Choroid plexus epithelial cell (primary cell): ENCODE results near the gene CRYBG2.

ENCODE experiments used
- DNase-seq: peaks from one replicate; pipeline ENCODE4 v3.0.0-alpha.2; 2010; ENCODE audit warnings: low read depth
- H3K4me3 ChIP-seq: 2 replicates; pipeline ENCODE4 v1.5.1; 2011; ENCODE audit warnings: low read depth, mild to moderate bottlenecking, control low read depth, low read length, moderate library complexity
- CTCF ChIP-seq: conservative IDR thresholded peaks from 2 replicates; pipeline ENCODE4 v1.5.1; 2011; ENCODE audit warnings: low read depth, mild to moderate bottlenecking, control low read depth, inconsistent platforms, low read length, moderate library complexity

The CRYBG2 gene

DNA sequence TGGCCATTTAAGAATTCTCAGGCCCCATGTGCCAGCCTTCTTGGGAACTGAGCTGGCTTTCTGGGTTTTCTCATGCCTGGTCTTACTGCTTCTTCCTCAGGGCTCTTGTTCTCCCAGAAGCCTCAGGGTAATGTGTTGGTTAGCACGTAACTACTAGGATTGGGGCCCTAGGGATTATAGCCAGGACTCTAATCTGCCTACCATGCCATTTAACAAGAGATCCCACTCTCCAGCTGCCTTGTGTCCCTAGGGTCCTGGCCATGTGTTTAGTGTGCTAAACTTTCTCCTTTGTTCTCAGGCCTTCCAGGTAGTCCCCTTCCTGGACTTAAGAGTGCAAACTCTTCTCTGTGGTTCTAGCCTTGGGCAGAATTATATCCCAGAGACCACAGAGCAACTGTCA is 76.2 kb downstream of the CRYBG2 start:
- H3K4me3 ChIP-seq, result no peak overlapping the region
- DNase-seq, result no peak
- TF ChIP-seq CTCF, result no peak

GRCh38 chr1:26277261-26277661 is 76.7 kb downstream of the CRYBG2 start:
- no peak overlapping the region for H3K4me3 ChIP-seq
- no peak for DNase-seq
- TF ChIP-seq CTCF, result no peak

GRCh38 chr1:26276432-26276838 is 77.5 kb downstream of the CRYBG2 start:
- no peak for DNase-seq
- no peak overlapping the region for H3K4me3 ChIP-seq
- TF ChIP-seq CTCF, result no peak

DNA sequence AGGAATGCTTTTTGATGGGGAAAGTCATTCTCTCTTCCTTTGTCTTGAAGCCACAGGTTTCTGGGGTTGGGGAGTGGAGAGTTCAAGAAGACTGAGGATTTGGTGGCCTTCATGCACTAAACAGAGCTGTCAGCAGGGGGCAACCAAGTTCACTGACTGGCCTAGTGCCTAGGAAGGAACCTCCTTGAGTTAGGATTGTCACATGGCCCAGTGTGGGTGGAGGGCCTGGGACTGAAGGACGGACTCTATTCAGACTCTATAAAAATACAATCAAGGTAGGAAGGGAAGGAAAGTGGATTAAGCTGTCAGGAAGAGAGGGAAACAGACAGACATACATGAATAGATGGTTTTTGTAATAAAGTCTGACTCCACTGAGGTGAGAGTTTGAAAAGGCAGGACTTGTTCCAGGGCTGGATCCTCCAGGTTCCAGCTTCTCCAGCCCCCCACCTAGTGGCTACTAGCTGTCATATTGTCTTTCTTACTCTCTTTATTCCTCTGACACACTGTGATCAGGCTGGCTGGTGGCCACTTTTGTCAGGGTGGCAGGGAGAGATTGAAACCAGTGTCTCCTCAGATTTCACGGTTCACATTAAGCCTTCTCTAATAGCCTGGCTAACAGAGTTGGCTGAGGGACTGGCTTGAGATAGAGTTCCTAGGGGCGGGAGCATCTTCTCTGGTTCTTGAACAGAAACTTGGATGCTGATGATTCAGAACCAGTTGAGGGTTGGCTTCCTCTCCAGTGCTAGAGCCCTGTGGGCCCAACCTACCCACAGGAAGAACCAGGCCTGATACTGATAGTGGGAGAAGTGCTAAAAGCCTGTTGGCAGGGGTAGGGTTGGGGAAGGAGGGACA is 78.1 kb downstream of the CRYBG2 start:
- TF ChIP-seq CTCF, result peak; percentile 77
- peak; percentile 92 for DNase-seq
- no peak overlapping the region for H3K4me3 ChIP-seq

- H3K4me3 ChIP-seq, result no peak overlapping the region
- no peak for TF ChIP-seq CTCF
- DNase-seq, result peak; percentile 79
Observed at GRCh38 chr1:26274801-26275425, 79.0 kb downstream of the CRYBG2 start.
